ENCODE measurements around the gene VAT1L. TPM values are rescaled to one million over a fixed set of nuclear protein-coding genes. Genes with fewer than 3 reads are reported as not detected.

VAT1L gene
- polyA plus RNA-seq, 6 donors from 2014 or later = 0.07 to 4.3 (median 0.16) TPM; not detected in 2

- ATAC-seq (ENCODE audit: low read depth in 2 of 2) = no peak
- Mint-ChIP-seq H3K4me3 (peak overlapping the region; percentile 59 to 89 (median 72)), H3K27ac (peak overlapping the region in 1 of 6 donors; percentile 91)
Measured at GRCh38 chr16:77789085-77790008, 983 bp downstream of the VAT1L start.

DNA sequence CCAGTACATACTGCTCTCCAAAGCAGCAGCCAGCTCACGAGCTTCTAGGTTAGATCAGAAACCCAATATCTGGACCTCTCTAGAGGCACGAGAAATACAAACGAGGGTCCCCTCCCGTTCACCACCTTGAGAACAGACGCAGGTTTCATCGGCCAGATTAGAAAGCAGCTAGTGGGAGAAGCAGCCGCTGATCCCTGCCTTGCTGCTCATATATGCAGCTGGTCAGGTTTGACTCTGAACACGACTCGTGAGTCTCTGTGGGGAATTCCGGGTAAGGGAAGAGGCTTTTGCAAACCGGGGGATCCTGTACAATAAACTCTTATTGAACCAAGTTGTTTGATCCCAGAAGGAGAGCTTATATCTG lies 1.6 kb downstream of the VAT1L start:
- no peak for DNase-seq
- Mint-ChIP-seq H3K4me3 (peak overlapping the region in 5 of 8 donors; percentile 63 to 84 (median 80)), H3K9me3 (no peaks in the 10 kb centered on the region), H3K27ac (no peak overlapping the region), H3K27me3 (peaks cover 55 to 71% (median 57%) of the 10 kb centered on the region in 3 donors), H3K36me3 (no peaks in the 10 kb centered on the region), H3K4me1 (peaks cover 7 to 28% (median 17%) of the 10 kb centered on the region in 3 donors)
- ATAC-seq (ENCODE audit: low read depth in 2 of 2) = no peak

More at GRCh38 chr16:77789085-77790008, 983 bp downstream of the VAT1L start:
- H3K9me3 Mint-ChIP-seq = no peaks in the 10 kb centered on the region
- no peaks in the 10 kb centered on the region for H3K36me3 Mint-ChIP-seq
- DNase-seq = no peak
- H3K4me1 Mint-ChIP-seq = peaks cover 7 to 28% (median 17%) of the 10 kb centered on the region in 3 donors
- H3K27me3 Mint-ChIP-seq = peaks cover 53 to 71% (median 55%) of the 10 kb centered on the region in 3 donors

DNA sequence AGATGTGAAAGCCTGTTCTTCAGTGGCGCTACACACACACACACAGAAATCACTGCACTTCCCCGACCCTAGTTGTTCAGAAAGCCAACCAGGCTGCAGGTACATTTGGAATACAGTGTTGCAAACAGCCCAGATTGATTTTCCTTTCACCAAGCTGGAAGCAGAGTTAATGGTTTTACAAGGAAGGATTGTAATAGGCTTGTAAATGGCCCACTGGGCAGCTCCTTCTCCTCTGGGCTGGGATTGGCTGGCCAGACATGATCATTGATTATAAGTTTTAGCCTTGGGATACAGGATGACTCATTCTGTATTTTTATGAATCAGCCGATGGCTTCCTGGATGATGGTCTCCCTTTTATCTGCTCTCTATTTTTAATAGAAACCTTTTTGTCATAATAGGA lies 2.5 kb downstream of the VAT1L start:
- Mint-ChIP-seq H3K27ac (no peak overlapping the region), H3K4me1 (peaks cover 7 to 28% (median 17%) of the 10 kb centered on the region in 3 donors), H3K4me3 (no peak overlapping the region), H3K27me3 (peaks cover 55 to 71% (median 57%) of the 10 kb centered on the region in 3 donors), H3K9me3 (no peaks in the 10 kb centered on the region), H3K36me3 (no peaks in the 10 kb centered on the region)
- ATAC-seq (ENCODE audit: low read depth in 2 of 2) (no peak), DNase-seq (no peak)

DNA sequence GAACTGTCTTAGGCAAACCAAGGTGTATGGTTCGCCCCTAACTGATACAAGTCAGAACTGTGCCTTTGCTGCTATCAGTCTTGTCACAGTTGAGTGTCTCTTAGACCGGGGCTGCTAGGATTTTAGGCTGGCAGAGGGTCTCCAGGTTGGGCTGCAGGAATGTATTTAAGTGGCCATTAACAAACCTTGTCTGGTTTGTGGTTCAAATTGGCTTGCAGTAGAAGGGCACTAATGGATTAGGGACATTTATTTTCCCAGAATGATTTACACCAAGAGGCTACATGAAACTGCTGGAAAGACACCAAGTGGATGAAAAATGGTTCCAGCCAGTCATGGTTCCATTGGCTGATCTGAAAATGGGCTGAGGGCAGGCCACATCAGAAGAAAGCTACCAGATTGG lies 5.1 kb downstream of the VAT1L start:
- H3K4me1 Mint-ChIP-seq = peaks cover 1 to 19% (median 11%) of the 10 kb centered on the region in 3 donors
- no peak for DNase-seq
- no peak overlapping the region for H3K4me3 Mint-ChIP-seq
- H3K27ac Mint-ChIP-seq = no peak overlapping the region
- H3K27me3 Mint-ChIP-seq = peaks cover 31 to 57% (median 37%) of the 10 kb centered on the region in 3 donors
- no peak for ATAC-seq (ENCODE audit: low read depth in 2 of 2)
- no peaks in the 10 kb centered on the region for H3K9me3 Mint-ChIP-seq
- H3K36me3 Mint-ChIP-seq = no peaks in the 10 kb centered on the region

DNA sequence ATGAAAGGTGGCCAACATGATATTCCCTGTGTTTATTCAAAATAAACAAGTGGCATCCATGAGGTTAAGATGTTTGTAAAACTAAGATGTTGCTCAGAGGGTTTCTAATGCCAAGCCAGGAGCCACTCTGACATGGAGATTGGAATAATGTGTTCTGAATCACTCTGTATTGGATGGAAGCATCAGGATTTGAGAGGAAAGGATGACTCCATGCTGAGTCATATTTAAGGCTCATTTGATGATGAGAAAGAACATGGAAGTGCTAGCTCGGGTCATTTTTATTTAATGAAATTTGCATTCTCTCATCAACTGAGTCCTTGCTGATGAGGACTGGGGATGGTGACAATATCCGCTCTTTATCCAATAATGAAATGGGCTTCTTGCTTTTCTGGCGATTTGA lies 6.2 kb downstream of the VAT1L start:
- DNase-seq (no peak), ATAC-seq (ENCODE audit: low read depth in 2 of 2) (no peak)
- Mint-ChIP-seq H3K27me3 (peaks cover 25 to 60% (median 31%) of the 10 kb centered on the region in 3 donors), H3K27ac (no peak overlapping the region), H3K36me3 (no peaks in the 10 kb centered on the region), H3K9me3 (peaks cover 0 to 4% (median 0%) of the 10 kb centered on the region in 7 donors), H3K4me3 (no peak overlapping the region), H3K4me1 (peaks cover 0 to 7% (median 5%) of the 10 kb centered on the region in 3 donors)

- ATAC-seq (ENCODE audit: low read depth in 2 of 2) (no peak), DNase-seq (no peak)
- Mint-ChIP-seq H3K27ac (no peak overlapping the region), H3K9me3 (peaks cover 0 to 4% (median 0%) of the 10 kb centered on the region in 7 donors), H3K4me3 (no peak overlapping the region), H3K36me3 (no peaks in the 10 kb centered on the region), H3K4me1 (no peaks in the 10 kb centered on the region), H3K27me3 (peaks cover 0 to 22% (median 0%) of the 10 kb centered on the region in 3 donors)
Measured at GRCh38 chr16:77801817-77802216, 13.5 kb downstream of the VAT1L start.

DNA sequence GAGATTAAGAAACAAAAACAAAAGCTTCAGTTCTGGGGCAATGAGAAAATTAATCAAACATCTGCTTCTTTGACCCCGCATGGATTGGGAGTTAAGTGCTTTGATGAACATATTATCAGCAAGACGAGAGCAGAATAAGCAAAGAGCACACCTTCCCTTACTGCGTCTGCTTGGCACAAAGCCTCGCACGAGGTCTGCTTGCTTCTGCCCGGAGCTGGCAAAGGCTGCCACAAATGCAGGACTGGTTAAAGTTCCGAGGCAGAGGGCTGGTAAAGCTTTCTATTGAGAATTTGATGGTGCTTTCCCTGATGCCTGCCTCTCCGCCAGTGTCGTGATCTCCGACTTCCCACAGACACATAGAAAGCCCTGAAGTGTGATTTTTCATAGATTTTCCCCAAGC lies 17.0 kb downstream of the VAT1L start:
- peaks cover 0 to 2% (median 0%) of the 10 kb centered on the region in 7 donors for H3K9me3 Mint-ChIP-seq
- DNase-seq (no peak), ATAC-seq (ENCODE audit: low read depth in 2 of 2) (no peak)
- H3K36me3 Mint-ChIP-seq = no peaks in the 10 kb centered on the region
- H3K27ac Mint-ChIP-seq = no peak overlapping the region
- no peaks in the 10 kb centered on the region for H3K27me3 Mint-ChIP-seq
- H3K4me1 Mint-ChIP-seq = no peaks in the 10 kb centered on the region
- H3K4me3 Mint-ChIP-seq = no peak overlapping the region

- Mint-ChIP-seq H3K4me3 (no peak overlapping the region), H3K36me3 (no peaks in the 10 kb centered on the region), H3K4me1 (no peaks in the 10 kb centered on the region), H3K9me3 (peaks cover 0 to 2% (median 0%) of the 10 kb centered on the region in 7 donors), H3K27ac (no peak overlapping the region), H3K27me3 (no peaks in the 10 kb centered on the region)
- no peak for ATAC-seq (ENCODE audit: low read depth in 2 of 2)
- no peak for DNase-seq
Measured at GRCh38 chr16:77807021-77807420, 18.7 kb downstream of the VAT1L start.

- ATAC-seq (ENCODE audit: low read depth in 2 of 2) (no peak), DNase-seq (no peak)
- Mint-ChIP-seq H3K9me3 (peaks cover 0 to 2% (median 0%) of the 10 kb centered on the region in 7 donors), H3K4me1 (no peaks in the 10 kb centered on the region), H3K36me3 (no peaks in the 10 kb centered on the region), H3K4me3 (no peak overlapping the region), H3K27ac (no peak overlapping the region), H3K27me3 (no peaks in the 10 kb centered on the region)
Measured at GRCh38 chr16:77812856-77813500, 24.6 kb downstream of the VAT1L start.

DNA sequence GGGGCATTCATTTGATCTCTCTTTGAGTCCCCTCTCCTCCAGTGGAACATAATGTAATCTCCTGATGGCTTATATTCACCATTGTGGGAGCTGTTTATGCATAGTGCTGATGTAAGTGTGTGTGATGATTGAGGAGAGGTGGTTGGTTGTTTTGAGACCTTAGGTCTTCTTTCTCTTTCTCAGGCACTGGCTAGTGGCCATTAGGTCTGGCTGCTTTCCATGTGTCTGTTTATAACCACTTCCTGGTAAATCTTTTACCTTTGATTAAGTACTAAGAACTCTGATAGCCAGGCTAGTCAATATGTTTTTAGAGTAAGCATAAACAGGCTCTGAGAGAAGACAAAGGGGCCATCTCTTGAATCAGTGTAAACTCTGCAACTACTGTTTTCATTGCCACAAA lies 27.9 kb downstream of the VAT1L start:
- ATAC-seq (ENCODE audit: low read depth in 2 of 2) (no peak), DNase-seq (no peak)
- no peak overlapping the region for H3K4me3 Mint-ChIP-seq
- no peaks in the 10 kb centered on the region for H3K4me1 Mint-ChIP-seq
- no peaks in the 10 kb centered on the region for H3K9me3 Mint-ChIP-seq
- H3K27me3 Mint-ChIP-seq = no peaks in the 10 kb centered on the region
- H3K36me3 Mint-ChIP-seq = no peaks in the 10 kb centered on the region
- no peak overlapping the region for H3K27ac Mint-ChIP-seq

DNA sequence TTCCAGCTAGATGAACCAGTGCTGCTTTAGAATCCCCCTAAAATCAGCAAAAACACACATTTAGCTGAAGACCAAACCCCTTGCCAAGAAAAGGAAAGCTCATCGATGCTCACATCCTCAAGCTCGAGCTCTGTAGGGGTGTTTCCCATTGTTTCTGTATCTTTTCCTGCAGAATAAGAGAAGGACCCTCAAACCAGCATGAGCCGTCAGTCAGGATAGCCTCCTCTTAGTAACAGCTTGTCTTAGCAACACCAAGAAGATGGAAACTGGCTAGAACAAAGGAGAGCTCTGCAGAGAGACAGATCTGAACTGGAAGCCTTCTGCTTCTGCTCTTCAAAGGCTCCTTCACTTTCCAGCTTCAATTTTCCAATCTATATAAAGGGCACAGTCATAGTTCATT lies 32.0 kb downstream of the VAT1L start:
- H3K27me3 Mint-ChIP-seq = no peaks in the 10 kb centered on the region
- no peaks in the 10 kb centered on the region for H3K36me3 Mint-ChIP-seq
- no peaks in the 10 kb centered on the region for H3K4me1 Mint-ChIP-seq

DNA sequence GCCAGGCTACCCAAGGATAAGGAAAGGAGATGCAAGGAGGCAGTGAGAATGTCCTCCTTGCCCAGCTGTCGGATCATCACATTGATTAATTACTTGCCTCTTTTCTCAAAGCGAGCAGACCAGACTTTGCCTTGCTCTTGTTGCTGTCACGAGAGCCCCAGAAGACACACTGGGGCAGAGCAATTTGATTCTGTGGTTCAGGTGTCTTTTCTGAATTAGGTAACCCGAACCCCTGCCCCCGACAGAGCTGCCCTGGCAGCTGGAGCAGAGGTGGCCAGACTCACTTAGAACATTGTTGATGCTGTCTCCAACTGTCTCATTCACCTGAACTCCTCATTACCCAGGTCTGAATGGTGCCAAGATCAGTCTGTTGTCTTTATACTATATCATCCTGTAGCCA lies 34.3 kb downstream of the VAT1L start:
- Mint-ChIP-seq H3K4me3 (no peak overlapping the region), H3K9me3 (no peaks in the 10 kb centered on the region), H3K27me3 (no peaks in the 10 kb centered on the region), H3K27ac (no peak overlapping the region), H3K4me1 (no peaks in the 10 kb centered on the region), H3K36me3 (no peaks in the 10 kb centered on the region)
- ATAC-seq (ENCODE audit: low read depth in 2 of 2) (no peak), DNase-seq (no peak)

More for the DNA sequence above, 32.0 kb downstream of the VAT1L start:
- DNase-seq (no peak), ATAC-seq (ENCODE audit: low read depth in 2 of 2) (no peak)
- H3K9me3 Mint-ChIP-seq = no peaks in the 10 kb centered on the region
- H3K27ac Mint-ChIP-seq = no peak overlapping the region
- H3K4me3 Mint-ChIP-seq = no peak overlapping the region

DNA sequence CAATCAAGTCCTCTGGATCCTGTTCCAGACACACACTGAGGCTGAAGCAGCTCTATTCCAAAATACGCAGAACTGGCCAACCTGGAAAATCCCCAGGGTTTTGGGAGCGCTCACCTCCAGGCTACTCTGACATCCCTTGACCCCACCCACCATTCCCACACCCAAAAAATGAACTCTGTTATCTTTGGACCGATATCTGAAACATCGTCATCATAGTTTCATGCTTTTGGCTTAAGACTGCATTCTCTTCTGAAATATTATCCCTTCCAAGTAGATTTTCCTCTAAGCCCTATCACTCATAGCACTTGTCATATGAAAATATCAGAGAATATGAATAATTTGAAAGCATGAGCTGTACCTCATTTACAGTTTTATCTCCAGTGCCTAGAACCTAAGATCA lies 34.7 kb downstream of the VAT1L start:
- H3K4me3 Mint-ChIP-seq = no peak overlapping the region
- H3K9me3 Mint-ChIP-seq = no peaks in the 10 kb centered on the region
- no peaks in the 10 kb centered on the region for H3K27me3 Mint-ChIP-seq
- H3K36me3 Mint-ChIP-seq = no peaks in the 10 kb centered on the region
- H3K4me1 Mint-ChIP-seq = no peaks in the 10 kb centered on the region
- no peak for DNase-seq
- no peak for ATAC-seq (ENCODE audit: low read depth in 2 of 2)
- H3K27ac Mint-ChIP-seq = no peak overlapping the region

DNA sequence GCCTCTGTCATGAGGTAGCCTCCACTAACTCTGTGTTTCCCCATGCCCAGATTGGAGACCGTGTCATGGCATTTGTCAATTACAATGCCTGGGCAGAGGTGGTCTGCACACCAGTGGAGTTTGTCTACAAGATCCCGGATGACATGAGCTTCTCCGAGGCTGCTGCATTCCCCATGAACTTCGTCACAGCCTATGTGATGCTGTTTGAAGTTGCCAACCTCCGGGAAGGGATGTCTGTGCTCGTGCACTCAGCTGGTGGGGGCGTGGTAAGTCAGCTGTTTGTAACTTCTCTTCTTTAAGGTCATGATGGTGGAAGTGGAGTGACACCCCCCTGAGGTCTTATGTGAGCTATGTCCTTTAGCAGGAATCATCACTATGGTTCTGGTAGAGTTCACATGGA lies 36.8 kb downstream of the VAT1L start:
- ATAC-seq (ENCODE audit: low read depth in 2 of 2) (no peak), DNase-seq (no peak)
- Mint-ChIP-seq H3K9me3 (no peaks in the 10 kb centered on the region), H3K4me3 (no peak overlapping the region), H3K27ac (peak overlapping the region in 1 of 6 donors; percentile 58), H3K27me3 (no peaks in the 10 kb centered on the region), H3K36me3 (no peaks in the 10 kb centered on the region), H3K4me1 (no peaks in the 10 kb centered on the region)

All from naive B cell (primary cell).